ENCODE data around the gene TP53AIP1.
A peak's percentile ranks its signal among the peaks of the same experiment; 100 is the strongest.
"Not testable (repeated sequence)": the region's sequence is repeated elsewhere in the genome, so short reads cannot be mapped to it uniquely, and the experiment has no call there.

The TP53AIP1 gene

GRCh38 chr11:128924510-128925249 lies 18.0 kb downstream of the TP53AIP1 start:
- DNase-seq = no peak

DNA sequence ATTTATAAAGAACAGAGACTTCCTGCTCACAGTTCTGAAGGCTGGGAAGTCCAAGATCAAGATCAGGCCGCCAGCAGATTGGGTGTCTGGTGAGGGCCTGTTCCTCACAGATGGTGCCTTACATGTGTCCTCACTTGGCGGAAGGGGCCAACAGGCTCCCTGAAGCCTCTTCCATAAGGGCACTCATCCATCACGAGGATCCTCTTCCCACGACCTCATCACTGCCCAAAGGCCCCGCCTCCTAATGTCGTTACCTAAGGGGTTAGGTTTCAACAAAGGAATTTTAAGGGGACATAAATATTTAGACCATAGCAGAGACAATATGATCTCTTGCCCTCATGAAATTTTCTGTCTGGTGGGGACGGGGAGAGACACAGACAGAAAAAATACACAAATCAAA lies 18.6 kb downstream of the TP53AIP1 start:
- no peak for DNase-seq

- no peak for DNase-seq
Observed at GRCh38 chr11:128921793-128922192, 20.9 kb downstream of the TP53AIP1 start.

DNA sequence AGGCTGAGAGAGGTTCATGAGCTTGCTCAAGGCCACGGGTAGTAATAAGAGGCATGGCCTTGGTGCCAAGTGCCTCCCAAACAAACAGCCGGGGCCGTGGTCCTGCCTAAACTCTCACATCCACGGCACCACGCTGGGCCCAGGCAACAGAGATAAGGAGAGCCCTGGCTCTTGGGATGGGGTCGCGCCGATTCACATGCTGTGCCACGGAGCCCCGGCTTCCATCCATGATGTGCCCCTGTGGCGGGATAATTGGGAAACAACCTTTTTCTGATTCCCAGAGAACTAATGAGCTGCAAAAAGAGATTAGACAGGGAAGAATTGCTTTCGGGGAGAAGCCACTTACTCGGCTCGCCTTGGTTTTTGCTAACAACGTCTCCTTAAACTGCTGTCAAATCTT lies 22.0 kb downstream of the TP53AIP1 start:
- no peak for DNase-seq

GRCh38 chr11:128919635-128920034 lies 23.0 kb downstream of the TP53AIP1 start:
- not testable (repeated sequence) for DNase-seq

DNA sequence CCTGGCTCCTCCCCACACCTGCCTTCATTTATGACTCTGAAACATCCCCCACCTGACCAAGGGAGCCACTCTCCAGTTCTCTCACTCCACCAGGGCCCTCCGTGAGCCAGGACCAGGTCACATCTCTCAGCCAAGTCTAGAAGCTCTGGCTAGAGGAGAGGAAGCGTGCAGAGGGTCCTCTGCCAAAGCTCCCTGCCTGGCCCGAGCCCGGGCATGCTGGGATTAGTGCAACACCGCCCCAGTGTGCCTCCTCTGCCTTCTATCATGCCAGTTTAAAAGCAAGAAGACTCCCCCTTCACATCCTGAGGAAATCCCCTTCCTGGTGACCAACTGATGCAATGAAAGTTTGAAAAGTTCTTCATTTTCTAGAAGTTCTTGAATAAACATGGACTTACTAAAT lies 23.5 kb downstream of the TP53AIP1 start:
- no peak for DNase-seq

- no peak for DNase-seq
Observed at GRCh38 chr11:128917144-128917724, 25.4 kb downstream of the TP53AIP1 start.

DNA sequence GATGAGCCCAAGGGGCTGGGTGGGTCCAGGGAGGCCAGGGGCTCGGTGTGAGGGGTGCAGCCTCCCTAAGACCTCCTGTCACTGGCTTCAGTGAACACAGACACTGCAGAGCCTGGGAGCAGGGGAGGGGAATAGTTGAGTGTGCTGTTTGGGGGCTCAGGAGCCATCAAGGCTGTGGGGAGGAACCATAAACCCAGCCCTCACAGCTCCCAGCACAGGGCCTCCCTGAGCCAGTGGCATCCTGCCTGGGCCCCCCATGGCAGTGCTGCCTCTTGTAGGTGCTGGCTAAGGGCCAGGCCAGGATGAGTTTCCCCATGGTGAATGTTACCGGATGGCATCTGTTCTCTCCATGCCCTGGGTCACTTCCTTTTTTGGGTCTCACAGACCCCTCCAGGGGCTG lies 26.0 kb downstream of the TP53AIP1 start:
- DNase-seq = no peak

- no peak for DNase-seq
Observed at GRCh38 chr11:128916037-128916572, 26.6 kb downstream of the TP53AIP1 start.

DNA sequence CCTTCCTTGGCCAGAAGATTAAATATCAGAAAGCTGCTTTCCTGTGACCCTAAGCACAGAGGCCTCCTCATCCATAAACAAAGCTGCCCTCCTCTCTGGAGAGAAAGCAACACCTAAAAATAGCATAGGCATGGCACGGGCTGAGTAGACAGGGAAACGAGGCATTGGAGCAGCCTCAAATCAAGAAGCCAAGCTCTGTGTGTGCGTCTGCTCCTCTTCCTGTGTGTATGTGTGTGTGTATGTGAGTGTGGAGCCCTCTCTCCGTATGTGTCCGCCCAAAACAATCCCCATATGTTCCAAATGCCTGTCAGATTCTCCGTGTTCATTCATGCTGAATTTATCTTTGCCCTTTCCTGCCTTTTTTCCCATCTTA lies 27.5 kb downstream of the TP53AIP1 start:
- DNase-seq = no peak

DNA sequence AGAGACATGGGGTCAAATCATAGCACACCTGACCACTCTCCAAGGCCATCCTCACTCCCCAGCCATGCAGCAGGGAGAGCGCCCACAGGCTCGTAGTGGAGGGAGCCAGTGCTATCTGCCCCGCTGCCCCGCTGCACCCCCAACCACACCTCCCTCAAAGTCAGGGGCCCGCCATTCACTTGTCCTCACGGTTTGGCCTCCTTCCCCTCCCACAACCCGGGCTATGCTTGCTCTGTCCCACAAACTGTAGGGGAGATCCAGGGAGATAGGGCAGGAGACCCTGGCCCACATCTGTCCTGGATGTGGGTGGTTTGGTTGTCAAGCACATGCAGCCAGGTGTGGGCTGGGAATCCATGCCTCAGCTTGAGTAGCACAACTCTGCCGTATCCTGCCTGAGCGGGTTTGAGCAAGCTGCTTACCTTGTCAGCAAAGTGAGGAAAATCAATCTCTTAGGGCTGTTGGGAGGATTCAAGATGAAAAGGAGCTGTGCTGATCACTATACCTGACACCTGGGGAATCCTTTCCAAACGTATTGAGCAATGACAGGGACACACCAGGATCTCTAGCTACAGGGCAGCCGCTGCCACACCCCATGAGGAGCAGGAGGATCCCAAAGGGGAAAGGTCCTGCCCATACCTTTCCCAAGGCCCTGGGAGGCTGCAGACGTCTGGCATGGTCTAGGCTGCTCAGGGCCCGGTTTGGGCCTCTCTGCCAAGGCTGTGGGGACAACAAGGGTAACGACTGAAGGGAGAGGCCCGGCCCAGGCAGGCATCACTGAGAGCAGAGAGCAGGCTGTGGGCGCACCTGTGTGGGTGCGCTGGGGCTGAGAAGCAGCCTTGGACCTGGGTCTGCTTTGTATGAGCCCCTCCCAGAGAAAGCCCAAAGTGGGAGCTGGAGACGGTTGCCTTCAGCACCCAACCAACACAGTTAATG lies 28.2 kb downstream of the TP53AIP1 start:
- DNase-seq = no peak

DNA sequence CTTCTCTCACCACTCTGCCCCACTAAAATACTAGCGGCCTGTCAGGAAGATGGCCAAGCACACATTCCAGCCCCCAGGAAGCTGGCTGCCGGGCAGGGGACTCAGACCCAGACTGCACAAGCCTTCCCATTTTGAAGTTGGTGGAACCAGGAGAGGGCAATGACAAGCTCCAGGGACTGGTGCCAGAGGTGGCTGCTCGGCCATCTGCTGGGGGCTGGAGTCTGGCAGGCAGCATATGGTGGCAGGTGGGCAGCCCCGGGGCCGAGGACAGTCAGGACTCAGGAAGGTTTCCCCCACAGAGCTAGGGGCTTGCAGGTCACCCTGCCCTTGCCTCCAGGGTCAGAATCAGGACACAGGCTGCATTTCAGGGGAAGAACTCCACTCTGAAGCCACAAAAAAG lies 28.9 kb downstream of the TP53AIP1 start:
- DNase-seq = no peak

DNA sequence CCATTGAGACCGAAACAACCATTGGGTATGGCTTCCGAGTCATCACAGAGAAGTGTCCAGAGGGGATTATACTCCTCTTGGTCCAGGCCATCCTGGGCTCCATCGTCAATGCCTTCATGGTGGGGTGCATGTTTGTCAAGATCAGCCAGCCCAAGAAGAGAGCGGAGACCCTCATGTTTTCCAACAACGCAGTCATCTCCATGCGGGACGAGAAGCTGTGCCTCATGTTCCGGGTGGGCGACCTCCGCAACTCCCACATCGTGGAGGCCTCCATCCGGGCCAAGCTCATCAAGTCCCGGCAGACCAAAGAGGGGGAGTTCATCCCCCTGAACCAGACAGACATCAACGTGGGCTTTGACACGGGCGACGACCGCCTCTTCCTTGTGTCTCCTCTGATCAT lies 31.0 kb downstream of the TP53AIP1 start:
- no peak for DNase-seq

- no peak for DNase-seq
Observed at GRCh38 chr11:128911239-128911638, 31.4 kb downstream of the TP53AIP1 start.

DNA sequence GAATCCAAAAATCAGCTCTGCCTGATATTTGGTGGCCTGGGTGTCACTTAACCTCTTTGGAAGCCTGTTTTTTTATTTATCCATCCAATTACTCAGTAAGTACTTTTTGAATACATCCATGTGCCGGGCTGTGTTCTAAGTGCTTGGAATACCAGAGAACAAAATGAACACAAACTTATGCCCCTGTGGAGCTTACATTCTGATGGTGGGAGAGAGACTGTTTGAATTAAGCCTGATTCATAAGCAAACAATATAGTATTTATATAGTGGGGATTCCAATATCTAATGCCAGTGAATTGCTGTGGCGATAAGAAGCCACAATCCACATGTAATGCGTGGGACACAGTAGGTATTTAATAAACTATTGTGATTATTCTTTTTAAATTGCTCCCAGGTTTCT lies 32.1 kb downstream of the TP53AIP1 start:
- DNase-seq = no peak

GRCh38 chr11:128909438-128910125 lies 33.1 kb downstream of the TP53AIP1 start:
- no peak for DNase-seq

- DNase-seq = peak; percentile 30
Observed at GRCh38 chr11:128908391-128909246, 34.1 kb downstream of the TP53AIP1 start.

GRCh38 chr11:128907585-128907984 lies 35.1 kb downstream of the TP53AIP1 start:
- no peak for DNase-seq

GRCh38 chr11:128906185-128907050 lies 36.3 kb downstream of the TP53AIP1 start:
- peak; percentile 19 for DNase-seq

DNA sequence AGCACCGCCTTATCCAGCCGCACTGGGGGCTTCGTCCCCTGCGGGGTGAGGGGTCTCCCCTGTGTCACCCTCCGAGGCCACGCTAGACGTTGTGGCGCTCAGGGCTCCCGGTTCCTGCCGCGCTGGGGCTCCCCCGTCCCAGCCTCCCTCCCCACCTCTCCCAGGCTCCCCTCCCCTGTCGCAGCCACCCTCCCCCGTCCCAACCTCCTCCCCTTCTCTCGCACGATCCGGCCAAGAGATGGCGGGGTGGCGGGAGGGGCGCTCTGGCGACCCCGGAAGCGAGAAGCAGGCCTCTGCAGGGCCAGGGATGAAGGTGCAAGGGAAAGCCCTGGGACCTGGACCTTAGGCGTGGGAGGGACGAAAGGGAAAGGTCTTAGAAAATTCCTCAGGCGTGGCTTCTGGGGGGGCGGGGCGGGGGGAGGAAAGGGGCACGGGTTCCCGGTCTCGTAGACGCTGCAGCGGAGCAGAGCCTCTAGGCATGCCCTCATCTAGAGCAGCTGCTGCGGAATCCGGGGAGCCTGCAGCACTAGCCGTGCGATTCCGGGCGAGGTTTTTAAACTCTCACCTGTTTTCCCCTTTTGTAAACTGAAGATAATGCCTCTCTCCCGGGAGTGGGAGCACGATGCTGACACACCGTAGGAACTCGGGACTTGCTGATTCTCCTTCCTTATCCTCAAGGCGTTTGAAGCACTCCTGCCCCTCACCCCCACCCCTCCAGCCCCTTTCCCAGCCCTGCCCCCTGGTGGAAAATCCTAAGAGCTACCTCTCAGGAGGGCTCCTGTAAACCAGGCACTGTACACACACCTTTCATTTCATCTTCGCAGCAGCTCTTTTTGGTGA lies 37.1 kb downstream of the TP53AIP1 start:
- DNase-seq = no peak
